COLO668 (cell line): ENCODE results near the gene MAGI1.
"Not testable (repeated sequence)": the region's sequence is repeated elsewhere in the genome, so short reads cannot be mapped to it uniquely, and the experiment has no call there.

Experiments used
- DNase-seq: peaks from one replicate; lab custom pipeline; 2025; ENCODE audit not compliant: unreplicated experiment; lab: John Stamatoyannopoulos, UW

The MAGI1 gene

GRCh38 chr3:65879372-65879771 is 159.3 kb downstream of the MAGI1 start:
- DNase-seq = no peak

GRCh38 chr3:65878831-65879230 is 159.9 kb downstream of the MAGI1 start:
- peak; percentile 53 for DNase-seq

- no peak for DNase-seq
Measured at GRCh38 chr3:65877160-65877559, 161.6 kb downstream of the MAGI1 start.

GRCh38 chr3:65876028-65876420 is 162.7 kb downstream of the MAGI1 start:
- no peak for DNase-seq

- DNase-seq = no peak
Measured at GRCh38 chr3:65875393-65876027, 163.2 kb downstream of the MAGI1 start.

GRCh38 chr3:65873869-65874268 is 164.8 kb downstream of the MAGI1 start:
- DNase-seq = no peak

GRCh38 chr3:65873028-65873427 is 165.7 kb downstream of the MAGI1 start:
- DNase-seq = no peak

- peak; percentile 87 for DNase-seq
Measured at GRCh38 chr3:65871305-65872141, 167.2 kb downstream of the MAGI1 start.

- no peak for DNase-seq
Measured at GRCh38 chr3:65869798-65870197, 168.9 kb downstream of the MAGI1 start.

GRCh38 chr3:65867463-65868210 is 171.1 kb downstream of the MAGI1 start:
- DNase-seq = no peak

- DNase-seq = no peak
Measured at GRCh38 chr3:65864357-65864904, 174.3 kb downstream of the MAGI1 start.

- DNase-seq = no peak
Measured at GRCh38 chr3:65861718-65862117, 177.0 kb downstream of the MAGI1 start.

GRCh38 chr3:65859612-65860011 is 179.1 kb downstream of the MAGI1 start:
- DNase-seq = not testable (repeated sequence)

GRCh38 chr3:65858749-65859148 is 180.0 kb downstream of the MAGI1 start:
- DNase-seq = no peak

GRCh38 chr3:65857327-65857726 is 181.4 kb downstream of the MAGI1 start:
- no peak for DNase-seq

- DNase-seq = no peak
Measured at GRCh38 chr3:65856907-65857306, 181.8 kb downstream of the MAGI1 start.

GRCh38 chr3:65855370-65856100 is 183.2 kb downstream of the MAGI1 start:
- DNase-seq = no peak

GRCh38 chr3:65854606-65855304 is 184.0 kb downstream of the MAGI1 start:
- DNase-seq = peak; percentile 81

- no peak for DNase-seq
Measured at GRCh38 chr3:65851827-65852226, 186.9 kb downstream of the MAGI1 start.

- no peak for DNase-seq
Measured at GRCh38 chr3:65850261-65850660, 188.5 kb downstream of the MAGI1 start.
